Stimulated activated CD8-positive, alpha-beta memory T cell treated with anti-CD3 and anti-CD28 coated beads, Interleukin-4, amount 100 ng/mL, for 24 hours (primary cell): ENCODE results near the gene SMCR8.
"Not testable (repeated sequence)": the region's sequence is repeated elsewhere in the genome, so short reads cannot be mapped to it uniquely, and the experiment has no call there.

Experiments
- DNase-seq: peaks from one replicate; pipeline ENCODE4 v3.0.0-alpha.2; 2020; ENCODE audit warnings: low read depth

The SMCR8 gene

DNA sequence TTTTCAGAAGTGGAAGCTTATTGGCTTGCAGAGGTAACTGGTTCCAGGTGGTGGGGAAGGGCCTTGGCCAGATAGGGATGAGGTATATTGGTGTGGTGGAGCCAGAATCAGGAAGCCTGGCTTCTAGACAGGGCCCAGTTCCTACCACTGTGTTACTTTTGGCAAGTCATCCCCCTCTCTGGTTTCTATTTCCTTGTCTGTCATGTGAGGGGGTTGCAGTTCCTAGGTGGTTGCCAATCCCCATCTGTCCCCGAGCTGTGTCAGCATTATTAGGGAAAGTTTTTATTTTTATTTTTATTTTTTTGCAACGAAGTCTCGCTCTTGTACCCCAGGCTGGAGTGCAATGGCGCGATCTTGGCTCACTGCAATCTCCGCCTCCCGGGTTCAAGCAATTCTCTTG is 3.0 kb downstream of the SMCR8 start:
- no peak for DNase-seq

- no peak for DNase-seq
Observed at GRCh38 chr17:18318771-18319450, 3.8 kb downstream of the SMCR8 start.

- DNase-seq, result no peak
Observed at GRCh38 chr17:18319604-18320256, 4.6 kb downstream of the SMCR8 start.

GRCh38 chr17:18320301-18320700 is 5.2 kb downstream of the SMCR8 start:
- DNase-seq, result no peak

DNA sequence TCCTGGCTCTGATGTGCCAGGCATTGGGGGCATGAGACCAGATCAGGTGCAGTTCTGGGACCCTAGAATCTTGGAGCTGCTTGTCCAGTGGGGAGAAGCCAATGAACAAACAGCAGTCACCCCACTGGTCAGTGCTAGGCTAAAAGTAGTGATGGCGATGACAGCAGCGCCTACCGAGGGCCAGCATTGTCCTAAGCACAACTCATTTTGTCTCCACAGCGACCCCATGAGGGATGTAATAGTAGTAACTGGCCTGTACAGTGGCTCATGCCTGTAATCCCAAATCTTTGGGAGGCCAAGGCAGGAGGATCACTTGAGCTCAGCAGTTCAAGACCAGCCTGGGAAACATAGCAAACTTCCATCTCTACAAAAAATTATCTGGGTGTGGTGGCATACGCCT is 6.2 kb downstream of the SMCR8 start:
- DNase-seq, result no peak

GRCh38 chr17:18322522-18322921 is 7.4 kb downstream of the SMCR8 start:
- no peak for DNase-seq

DNA sequence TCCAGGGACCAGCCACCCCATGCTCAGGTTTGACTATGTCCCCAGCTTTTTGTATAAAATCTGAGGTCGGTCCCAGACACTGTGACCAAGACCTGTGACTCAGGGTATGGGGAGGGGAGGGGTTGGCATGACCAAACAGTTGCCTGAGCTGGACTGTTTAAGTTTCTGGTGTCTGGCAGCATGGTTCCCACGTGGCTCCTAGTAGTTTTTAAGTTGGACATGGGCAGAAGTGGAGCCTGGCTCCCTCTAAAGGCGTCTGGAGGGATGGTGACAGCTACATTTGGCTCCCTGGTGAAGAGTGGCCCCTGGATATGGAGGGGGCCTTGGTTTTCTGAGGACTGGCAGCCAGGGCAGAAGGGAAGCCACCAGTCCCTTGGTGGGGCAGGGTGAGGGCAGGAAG is 7.9 kb downstream of the SMCR8 start:
- no peak for DNase-seq

GRCh38 chr17:18323507-18324139 is 8.5 kb downstream of the SMCR8 start:
- DNase-seq, result no peak

- no peak for DNase-seq
Observed at GRCh38 chr17:18324140-18325050, 9.3 kb downstream of the SMCR8 start.

GRCh38 chr17:18326039-18326438 is 10.9 kb downstream of the SMCR8 start:
- DNase-seq, result no peak

DNA sequence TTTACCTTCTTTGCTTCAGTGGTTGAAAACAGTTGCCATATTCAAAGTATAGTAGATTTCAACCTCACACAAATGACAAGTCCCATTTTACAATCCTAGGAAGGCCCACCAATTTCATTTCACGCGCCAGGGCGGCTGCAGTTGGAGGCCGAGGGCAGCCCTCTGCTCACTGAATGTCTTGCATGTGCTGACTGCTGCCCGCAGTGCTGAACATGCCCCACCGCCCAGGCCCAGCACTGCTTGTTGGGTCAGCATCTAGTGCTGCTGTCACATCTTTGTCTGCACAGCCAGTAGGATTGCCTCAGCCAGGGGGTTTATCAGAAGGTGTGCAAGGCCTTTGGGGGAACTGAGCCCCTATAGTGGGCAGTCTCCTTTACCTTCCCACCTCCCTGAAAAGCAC is 11.5 kb downstream of the SMCR8 start:
- no peak for DNase-seq

DNA sequence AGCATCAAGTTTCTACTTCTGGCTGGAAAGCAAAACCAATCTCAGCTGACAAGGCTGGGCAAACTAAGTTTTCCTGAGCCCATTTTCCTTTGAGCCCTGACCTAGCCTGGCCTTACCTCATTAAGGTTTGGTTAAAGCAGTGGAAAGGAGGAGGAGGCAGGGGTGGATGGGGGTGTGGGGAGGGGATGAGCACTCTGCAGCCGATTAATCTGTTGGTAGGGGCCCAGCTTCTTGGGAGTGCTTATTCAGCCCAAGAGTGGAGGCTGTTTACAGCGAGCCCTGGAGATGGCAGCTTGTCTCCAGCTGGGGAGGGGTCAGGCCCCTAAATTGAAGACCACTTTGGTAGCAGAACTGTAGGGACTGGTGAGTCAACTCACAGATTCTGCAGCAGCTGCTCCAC is 12.0 kb downstream of the SMCR8 start:
- no peak for DNase-seq

GRCh38 chr17:18327556-18327955 is 12.5 kb downstream of the SMCR8 start:
- DNase-seq, result no peak

- DNase-seq, result no peak
Observed at GRCh38 chr17:18328643-18329204, 13.6 kb downstream of the SMCR8 start.

DNA sequence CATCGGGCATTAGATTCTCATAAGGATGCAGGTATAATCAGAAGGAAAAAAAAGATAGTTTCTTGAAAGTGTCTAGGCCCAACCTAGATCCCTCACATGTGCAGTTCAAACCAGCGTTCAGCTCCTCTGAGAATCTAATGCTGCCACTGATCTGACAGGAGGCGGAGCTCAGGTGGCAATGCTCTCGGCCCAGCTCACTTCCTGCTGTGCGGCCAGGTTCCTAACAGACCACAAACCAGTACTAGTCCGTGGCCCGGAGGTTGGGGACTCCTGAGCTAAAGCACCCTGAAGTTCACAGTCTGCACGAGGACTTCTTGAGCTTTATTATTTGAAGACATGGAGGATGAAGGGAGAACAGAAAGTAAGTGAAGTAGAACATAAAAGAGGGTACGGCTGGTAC is 16.8 kb downstream of the SMCR8 start:
- no peak for DNase-seq

- no peak for DNase-seq
Observed at GRCh38 chr17:18332909-18333489, 17.9 kb downstream of the SMCR8 start.

- DNase-seq, result not testable (repeated sequence)
Observed at GRCh38 chr17:18338158-18338557, 23.1 kb downstream of the SMCR8 start.

DNA sequence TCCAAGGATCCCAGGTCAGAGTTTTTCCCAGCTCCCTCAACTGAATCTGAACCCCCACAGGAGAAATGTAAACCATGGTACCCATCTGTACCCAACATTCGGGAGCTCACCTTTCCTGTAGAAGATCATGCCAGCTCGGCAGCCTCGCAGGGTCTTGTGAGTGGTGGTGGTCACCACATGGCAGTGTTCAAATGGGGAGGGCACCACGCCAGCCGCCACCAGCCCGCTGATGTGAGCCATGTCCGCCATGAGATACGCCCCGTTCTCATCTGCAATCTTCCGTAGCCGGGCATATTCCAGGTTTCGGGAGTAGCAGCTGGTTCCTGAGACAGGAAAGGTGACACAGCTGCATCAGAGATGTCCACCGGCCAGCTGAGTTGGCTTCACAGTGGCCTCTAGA is 24.8 kb downstream of the SMCR8 start:
- no peak for DNase-seq

GRCh38 chr17:18344021-18344420 is 28.9 kb downstream of the SMCR8 start:
- no peak for DNase-seq

DNA sequence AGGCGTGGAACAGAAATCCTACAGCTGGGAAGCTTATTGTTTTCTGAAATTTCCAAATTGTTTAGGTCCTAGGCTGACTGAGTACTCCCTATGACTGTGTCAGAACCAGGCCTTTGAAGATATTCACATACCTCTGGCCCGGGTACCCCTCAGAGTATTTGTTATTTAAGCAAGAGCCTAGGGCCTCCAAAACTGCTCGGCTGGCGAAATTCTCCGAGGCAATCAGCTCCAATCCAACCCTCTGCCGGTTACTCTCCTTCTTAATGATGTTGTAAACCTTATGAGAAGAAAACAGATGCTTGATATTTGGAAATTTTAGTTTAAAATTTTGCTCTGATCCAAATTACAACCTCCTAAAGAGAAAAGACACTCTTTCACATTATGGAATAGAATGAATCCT is 38.4 kb downstream of the SMCR8 start:
- DNase-seq, result no peak

- no peak for DNase-seq
Observed at GRCh38 chr17:18356624-18357023, 41.5 kb downstream of the SMCR8 start.

DNA sequence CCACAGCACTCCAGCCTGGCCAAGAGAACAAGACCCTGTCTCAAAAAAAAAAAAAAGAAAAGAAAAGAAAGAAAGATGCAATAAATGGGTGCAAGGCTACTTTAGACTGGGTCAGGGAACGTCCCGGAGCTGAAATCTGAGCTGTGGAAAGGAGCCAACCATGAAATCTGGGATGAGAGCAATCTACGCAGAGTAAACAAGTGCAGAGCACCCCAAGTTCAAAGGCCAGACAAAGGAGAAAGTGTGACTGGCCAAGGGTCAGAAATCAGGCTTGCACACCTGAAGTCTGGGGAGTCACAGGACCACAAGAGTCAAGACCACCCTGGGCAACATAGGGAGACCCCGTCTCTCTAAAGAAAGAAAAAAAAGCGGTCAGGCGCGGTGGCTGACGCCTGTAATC is 45.4 kb downstream of the SMCR8 start:
- no peak for DNase-seq
